GM21619 (cell line): ENCODE results near the gene EFCC1.
"Not testable (repeated sequence)": the region's sequence is repeated elsewhere in the genome, so short reads cannot be mapped to it uniquely, and the experiment has no call there.

ENCODE experiments used
- ATAC-seq: cut with Tn5 transposase; IDR thresholded peaks from one replicate; pipeline ENCODE4 v1.9.1; 2021; ENCODE audit not compliant: unreplicated experiment

The EFCC1 gene

GRCh38 chr3:129068291-129068886 lies 67.3 kb downstream of the EFCC1 start:
- no peak for ATAC-seq

DNA sequence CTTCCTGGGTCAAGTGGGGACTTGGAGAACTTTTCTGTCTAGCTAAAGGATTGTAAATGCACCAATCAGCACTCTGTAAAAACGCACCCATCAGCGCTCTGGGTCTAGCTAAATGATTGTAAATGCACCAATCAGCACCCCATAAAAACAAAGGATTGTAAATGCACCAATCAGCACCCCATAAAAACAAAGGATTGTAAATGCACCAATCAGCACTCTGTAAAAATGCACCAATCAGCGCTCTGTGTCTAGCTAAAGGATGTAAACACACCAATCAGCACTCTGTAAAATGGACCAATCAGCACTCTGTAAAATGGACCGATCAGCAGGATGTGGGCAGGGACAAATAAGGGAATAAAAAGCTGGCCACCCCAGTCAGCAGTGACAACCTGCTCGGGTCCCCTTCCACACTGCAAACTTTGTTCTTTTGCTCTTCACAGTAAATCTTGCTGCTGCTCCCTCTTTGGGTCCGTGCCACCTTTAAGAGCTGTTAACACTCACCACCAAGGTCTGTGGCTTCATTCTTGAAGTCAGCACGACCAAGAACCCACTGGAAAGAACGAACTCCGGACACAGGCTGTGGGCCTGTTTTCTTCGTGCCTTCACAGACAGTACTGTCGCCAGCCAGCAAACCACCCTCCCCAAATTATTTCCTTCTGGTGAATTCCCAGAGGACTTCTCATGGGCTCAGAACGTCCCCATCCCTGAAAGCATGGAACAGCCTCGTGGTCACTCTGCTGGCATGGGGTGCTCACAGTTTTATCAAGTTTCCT lies 68.4 kb downstream of the EFCC1 start:
- not testable (repeated sequence) for ATAC-seq

GRCh38 chr3:129070086-129070885 lies 69.2 kb downstream of the EFCC1 start:
- no peak for ATAC-seq

DNA sequence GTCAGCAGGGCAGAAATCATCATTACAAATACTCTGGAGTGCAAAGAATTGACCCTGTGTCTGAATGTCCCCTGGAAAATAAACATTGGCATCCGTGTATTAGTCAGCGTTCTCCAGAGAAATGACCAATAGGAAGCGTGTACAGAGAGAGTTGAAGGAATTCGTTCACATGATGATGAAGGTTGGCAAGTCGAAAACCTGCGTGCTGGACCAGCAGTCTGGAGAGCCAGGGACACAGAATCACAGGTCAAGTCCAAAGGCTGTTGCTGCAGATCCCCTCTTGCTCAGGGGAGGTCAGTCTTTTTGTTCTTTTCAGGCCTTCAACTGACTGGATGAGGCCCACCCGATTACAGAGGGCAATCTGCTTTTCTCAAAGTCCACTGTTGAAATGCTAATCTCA lies 76.1 kb downstream of the EFCC1 start:
- no peak for ATAC-seq

DNA sequence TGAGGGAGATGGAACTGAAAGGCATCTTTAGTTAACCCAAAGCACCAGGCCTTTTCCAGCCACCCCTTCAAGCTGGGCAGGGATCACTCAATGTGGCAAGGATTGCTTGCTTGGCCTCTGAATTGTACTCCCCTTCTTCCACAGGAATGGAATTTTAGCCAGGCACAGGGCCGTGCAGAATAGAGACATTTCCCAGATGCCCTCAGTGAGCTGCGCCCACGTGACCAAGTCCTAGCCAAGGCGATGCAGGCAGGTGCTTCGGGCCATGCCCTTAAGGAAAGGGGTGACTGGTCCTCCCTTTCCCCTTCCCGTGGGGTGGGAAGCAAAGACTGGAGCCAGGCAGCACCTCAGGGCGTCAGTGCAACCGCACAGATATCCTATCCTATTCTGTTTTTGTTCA lies 77.4 kb downstream of the EFCC1 start:
- no peak for ATAC-seq

GRCh38 chr3:129081503-129081902 lies 80.4 kb downstream of the EFCC1 start:
- no peak for ATAC-seq

DNA sequence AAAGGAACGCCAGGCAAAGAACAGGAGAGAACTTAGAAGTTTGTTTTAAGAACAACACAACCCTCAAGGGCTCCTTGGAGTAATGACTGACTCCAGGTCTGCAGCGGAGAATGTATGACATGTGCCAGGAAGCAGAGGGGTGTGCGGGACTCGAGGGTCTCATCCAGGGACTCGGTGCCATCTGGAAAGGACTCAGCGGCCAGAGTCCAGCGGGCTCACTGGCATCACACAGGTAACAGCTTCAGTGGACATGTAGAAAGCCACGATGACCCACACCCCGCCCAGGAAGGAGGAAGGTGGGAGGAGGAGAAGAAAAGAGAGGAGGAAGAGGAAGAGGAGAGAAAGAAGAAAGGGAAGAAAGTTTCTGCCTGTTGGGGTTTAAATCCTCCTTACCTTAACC lies 80.9 kb downstream of the EFCC1 start:
- ATAC-seq, result no peak

DNA sequence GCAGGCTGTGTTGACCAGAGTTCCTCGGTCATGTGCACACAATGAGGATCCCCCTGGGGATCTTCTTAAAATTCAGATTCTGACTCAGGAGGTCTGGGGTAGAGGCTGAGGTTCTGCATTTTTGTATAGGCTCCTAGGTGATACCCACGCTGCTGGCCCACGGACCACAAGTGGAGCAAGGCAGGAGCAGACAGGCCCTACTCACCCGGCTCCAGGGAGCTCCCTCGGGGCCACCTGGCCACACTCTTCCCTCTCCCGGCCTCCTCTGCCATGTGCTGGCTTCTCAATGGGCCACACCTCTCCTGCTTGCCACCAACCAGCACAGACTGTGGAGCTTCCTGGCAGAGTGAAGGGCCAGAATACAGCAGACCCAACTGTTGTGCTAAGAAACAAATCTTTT lies 83.4 kb downstream of the EFCC1 start:
- no peak for ATAC-seq

GRCh38 chr3:129085165-129085715 lies 84.1 kb downstream of the EFCC1 start:
- ATAC-seq, result no peak

- ATAC-seq, result no peak
Measured at GRCh38 chr3:129085818-129086217, 84.7 kb downstream of the EFCC1 start.

GRCh38 chr3:129087138-129087702 lies 86.1 kb downstream of the EFCC1 start:
- ATAC-seq, result no peak

GRCh38 chr3:129087904-129088303 lies 86.8 kb downstream of the EFCC1 start:
- ATAC-seq, result not testable (repeated sequence)

DNA sequence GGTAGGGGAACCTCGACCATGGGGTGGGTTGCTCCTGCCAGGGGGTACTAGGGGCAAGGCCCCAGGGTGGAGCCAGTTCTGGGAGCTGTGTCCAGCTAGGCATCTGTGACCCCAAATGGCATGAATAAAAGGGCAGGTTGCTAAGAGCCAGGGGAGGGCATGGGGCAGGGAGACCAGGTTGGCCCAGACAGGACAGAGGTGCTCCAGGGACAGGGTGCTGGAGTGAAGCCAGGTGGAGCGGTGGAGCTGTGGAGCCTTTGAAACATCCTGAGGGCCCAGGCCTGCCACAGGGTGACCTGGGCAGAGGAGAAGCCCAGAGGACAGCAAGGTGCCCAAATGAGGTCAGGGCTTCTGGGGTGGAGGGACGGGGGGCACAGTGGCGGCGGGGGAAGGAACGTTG lies 87.2 kb downstream of the EFCC1 start:
- ATAC-seq, result not testable (repeated sequence)
